ENCODE results near the gene SLFN12L. TPM values are rescaled to one million over a fixed set of nuclear protein-coding genes. Genes with fewer than 3 reads are reported as not detected.
"Not testable (repeated sequence)": the region's sequence is repeated elsewhere in the genome, so short reads cannot be mapped to it uniquely, and the experiment has no call there.

Gene SLFN12L
- total RNA-seq, 1 experiment from 2014 or later, result 0.31 TPM

DNA sequence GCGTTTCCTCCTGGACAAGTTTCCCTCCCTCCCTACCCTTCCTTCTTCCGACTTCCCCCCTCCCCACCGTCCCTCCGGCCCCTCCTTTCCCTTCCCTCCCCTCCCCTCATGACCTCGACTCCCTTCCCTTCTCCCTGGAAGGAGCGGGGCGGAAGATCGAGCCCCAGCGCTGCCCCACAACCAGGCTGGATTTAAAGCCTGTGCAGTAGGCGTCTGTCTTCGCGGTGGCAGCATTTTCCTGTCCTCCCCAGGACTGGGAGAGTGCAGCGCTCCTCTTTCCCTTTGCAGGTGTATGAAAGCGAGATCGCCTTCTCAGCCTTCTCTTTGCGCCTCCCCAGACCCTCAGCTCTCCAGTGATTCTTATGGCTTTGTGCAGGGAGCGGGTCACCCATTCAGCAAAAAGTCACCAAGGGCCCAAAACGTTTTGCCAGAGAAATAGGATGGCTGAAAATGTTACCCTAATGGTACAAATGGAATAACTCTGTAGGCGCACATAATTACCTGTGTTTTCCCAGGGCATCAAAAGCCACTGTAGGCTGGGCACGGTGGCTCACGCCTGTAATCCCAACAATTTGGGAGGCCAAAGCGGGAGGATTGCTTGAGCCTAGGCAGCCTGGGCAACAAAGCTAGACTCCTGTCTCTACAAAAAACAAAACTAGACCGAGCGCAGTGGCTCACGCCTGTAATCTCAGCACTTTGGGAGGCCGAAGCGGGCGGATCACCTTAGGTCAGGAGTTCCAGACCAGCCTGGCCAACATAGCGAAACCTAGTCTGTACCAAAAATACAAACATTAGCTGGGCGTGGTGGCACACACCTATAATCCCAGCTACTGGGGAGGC lies 40.8 kb downstream of the SLFN12L start:
- DNase-seq (ENCODE audit: low spot score), result no peak

DNA sequence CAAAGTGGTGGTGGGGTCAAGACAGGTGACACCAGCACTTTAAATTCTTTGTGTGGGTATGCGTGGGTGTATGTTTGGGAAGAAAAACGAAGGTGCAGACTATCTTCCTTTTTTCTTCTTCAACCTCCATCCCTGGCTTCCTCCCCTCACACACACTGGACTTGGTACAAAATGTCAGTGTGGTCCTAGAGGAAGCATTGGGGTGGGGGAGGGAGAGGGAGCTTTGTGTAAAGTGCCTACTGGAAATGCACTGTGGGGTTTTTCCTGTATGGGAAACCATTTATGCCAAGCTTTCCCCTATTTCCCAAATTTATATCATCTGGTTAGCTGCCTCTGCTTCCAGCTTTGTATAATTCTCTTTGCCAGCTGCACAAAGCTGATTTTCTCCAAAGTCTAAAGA lies 44.4 kb downstream of the SLFN12L start:
- no peak for DNase-seq (ENCODE audit: low spot score)

DNA sequence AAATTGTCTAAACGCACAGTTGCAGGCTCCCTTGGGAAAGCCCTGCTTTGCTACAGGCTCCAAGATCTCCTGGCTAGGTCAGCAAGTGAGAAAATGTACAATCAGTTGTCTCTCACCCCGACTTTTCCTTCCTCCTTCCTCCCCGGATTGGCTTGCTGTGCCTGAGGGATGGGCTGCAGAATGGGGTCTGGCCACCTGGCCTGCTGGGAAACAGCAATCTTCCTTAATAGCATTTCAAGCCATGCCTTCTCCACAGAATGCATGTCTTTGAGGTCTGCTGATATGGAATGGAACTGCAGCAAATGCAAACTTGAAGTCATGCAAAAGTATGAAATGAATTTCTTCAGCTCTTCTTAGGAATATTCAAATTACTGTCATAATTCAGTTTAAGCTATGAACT lies 46.1 kb downstream of the SLFN12L start:
- DNase-seq (ENCODE audit: low spot score), result no peak

DNA sequence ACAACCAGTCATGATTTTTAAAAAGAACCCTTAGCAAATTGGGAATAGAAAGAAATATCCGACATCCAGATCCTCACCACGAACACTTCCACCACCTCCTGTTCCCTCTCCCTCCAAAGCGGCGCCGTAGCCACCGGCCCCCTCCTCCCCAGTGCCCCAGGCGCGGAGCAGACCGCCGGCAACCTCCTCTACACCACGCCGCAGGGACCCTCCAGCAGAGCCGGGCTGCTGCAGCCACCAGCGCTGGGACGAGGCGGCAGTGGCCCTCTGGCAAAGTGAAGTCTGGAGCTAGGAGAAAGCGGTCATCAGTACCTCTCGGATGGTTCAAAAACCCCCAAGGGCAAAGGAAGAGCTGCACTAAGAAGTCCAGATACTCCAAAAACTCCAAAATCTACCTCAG lies 47.5 kb downstream of the SLFN12L start:
- DNase-seq (ENCODE audit: low spot score), result no peak

DNA sequence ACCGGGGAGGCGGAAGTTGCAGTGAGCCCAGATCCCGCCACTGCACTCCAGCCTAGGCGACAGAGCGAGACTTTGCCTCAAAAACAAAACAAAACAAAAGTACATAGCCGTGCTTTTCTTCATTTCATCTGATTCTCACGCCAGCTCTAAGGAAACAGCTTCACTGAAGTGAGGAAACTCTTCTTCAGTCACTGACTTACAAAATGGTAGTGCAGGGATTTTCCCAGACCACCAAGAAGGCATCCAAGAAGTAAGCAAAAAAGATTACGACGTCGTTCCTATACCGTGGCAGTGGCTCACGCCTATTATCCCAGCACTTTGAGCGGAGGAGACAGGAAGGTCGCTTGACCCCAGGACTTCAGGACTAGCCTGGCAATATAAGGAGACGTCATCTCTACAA lies 48.5 kb downstream of the SLFN12L start:
- no peak for DNase-seq (ENCODE audit: low spot score)

DNA sequence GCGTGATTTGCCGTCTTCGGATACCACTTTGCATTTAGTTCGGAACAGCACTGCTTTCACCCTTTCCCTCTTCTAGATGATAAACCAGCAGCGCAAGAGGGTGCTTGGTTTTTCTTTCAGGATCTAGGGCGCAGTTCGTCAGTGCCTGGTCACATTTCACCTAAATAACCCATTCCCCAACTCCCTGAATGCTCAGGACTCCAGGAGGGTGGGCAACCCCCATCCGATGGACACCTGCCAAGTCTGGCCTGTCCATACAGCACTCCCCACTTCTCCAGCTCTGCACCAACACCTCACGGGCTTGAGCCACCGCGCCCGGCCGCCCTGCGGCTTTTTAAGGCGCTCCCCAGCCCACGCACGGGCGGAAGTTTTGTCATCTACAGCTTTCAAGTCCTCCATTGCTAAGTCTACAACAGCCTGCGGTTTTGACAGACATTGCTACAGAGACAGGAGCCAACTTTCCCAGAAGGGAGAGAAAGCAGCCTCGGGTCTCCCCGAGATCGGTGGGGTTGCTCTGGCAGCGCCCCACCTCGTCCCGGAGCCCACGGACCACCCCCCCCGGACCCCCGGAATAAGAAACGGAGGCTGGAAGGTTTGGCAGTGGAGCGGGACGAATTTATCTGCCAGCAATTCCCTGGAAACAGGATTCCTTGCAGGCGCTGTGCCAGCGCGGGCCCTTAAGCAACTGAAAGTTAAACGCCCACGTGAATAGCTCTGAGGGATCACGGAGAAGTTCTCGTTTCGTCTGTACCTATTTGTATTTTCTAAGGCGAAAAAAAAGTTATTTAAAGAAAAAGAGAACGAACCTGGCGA lies 50.4 kb downstream of the SLFN12L start:
- peak; percentile 66 for DNase-seq (ENCODE audit: low spot score)

DNA sequence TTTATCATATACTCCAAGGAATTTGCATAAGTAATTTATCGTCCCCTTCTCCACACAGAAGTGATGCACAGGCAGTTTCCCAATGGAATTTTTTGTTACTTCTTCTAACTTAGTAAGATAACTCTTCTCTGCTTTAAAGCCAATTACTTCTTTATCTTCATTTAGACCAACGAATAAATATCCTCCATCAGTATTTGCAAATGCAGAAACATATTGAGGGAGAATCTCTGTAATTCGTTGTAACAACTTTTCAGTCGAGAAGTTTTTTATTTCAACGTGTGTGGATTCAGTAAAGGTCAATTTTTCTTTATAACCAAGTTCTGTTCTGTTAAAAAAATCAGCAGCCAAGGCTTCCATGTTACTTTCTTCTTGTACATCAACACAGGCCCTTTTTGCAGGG lies 58.2 kb downstream of the SLFN12L start:
- no peak for DNase-seq (ENCODE audit: low spot score)

DNA sequence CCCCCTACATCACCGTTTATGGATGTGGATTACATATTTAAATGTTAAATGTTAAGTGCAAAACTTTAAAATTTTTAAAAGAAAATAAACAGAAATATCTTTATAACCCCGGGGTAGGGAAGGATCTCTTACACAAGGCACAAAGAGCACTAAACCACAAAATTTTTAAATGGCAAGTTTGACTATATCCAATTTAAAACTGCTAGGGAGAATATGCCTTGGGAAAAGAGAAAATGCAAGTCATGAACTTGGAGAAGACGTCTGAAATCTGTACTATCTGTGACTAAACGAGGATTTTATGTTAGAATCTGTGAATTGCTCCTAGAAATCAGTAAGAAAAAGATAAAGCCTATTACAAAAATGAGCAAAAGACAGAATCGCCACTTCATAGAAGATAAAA lies 60.2 kb downstream of the SLFN12L start:
- DNase-seq (ENCODE audit: low spot score), result no peak

DNA sequence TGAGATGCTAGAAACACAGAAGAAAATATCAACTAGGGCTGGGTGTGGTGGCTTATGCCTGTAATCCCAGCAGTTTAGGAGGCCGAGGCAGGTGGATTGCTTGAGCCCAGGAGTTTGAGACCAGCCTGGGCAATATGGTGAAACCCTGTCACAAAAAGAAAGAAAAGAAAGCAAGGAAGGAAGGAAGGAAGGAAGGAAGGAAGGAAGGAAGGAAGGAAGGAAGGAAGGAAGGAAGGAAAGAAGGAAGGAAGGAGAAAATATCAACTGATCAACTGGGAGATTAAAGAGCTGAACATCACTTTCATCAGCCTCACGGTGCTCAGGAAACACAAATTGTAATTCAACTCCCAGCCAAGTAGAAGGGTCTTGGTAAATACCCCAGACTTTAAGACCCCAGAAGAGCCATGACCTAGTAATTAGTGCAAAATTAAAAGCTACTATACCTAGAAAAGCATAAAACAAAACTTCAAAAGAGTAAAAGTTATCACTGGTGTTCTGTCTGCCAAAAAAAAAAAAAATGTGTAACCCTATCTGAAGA lies 61.1 kb downstream of the SLFN12L start:
- DNase-seq (ENCODE audit: low spot score), result no peak

DNA sequence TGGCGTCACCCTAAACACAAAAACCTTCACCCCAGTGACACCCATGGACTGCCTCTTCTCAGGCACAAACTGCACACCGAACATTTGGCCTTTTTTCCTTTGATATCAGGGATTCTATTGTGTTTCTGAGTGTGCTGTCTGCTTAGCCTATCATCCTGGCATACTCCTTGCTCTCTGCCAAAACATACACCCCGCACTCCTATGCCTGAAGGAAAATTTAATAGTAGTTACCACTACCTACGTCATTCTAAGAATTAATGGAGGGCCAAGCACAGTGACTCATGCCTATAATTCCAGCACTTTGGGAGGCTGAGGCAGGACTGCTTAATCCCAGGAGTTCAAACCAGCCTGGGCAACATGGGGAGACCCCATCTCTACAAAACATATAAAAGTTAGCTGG lies 69.0 kb downstream of the SLFN12L start:
- no peak for DNase-seq (ENCODE audit: low spot score)

DNA sequence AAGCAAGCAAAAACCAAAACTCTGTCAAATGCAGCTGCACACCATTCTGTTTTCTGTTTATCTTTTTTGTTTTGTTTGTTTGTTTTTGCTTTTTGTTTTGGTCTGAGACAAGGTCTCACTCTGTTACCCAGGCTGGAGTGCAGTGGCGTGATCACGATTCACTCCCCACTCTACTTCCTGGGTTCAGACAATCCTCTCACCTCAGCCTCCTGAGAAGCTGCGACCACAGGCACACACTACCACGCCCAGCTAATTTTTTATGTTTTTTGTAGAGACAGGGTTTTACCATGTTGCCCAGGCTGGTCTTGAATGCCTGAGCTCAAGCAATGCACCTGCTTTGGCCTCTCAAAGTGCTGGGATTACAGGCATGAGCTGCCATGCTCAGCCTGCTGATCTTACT lies 69.7 kb downstream of the SLFN12L start:
- no peak for DNase-seq (ENCODE audit: low spot score)

DNA sequence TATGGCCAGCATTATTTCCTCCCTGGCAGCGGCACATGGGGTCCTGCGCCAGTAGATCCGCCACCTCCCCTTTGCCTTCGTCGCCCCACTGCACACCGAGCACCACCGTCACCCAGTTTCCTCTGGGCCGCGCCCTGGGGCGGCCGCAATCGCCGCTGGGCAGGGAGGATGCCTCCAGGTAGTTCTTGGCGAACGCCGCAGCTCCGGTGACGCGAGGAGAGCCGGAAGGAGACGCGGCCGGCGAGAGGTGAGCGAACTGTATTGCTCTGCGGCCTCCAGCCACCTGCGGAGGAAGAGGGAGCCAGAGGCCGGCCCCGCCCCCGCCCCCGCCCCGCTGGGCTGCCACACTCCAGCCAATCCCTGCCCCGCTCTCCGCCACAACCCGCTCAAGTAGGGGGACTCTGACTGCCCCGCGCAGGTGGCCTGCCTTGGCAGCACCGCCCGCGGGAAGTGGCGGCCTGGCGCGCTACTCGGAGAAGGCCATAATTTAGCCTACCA lies 77.1 kb downstream of the SLFN12L start:
- no peak for DNase-seq (ENCODE audit: low spot score)

DNA sequence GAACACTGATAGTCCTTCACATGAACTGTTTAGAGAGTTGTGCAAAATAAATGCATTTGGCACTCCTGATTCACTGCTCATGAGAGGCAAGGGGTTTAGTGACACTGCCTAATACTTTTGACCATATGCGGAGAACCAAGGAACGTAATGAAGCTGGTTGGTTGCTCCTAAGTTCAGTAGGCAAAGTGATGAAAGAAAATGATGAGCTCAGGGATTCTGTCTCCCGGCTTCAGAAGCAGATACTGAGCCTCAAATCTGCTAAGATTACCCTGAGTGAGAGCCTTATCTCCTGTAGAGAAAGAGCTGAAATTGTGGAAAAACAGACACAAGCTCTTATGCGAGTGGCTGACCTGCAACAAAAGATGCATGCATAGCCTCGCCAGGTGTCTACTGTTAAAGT lies 83.4 kb downstream of the SLFN12L start:
- not testable (repeated sequence) for DNase-seq (ENCODE audit: low spot score)

DNA sequence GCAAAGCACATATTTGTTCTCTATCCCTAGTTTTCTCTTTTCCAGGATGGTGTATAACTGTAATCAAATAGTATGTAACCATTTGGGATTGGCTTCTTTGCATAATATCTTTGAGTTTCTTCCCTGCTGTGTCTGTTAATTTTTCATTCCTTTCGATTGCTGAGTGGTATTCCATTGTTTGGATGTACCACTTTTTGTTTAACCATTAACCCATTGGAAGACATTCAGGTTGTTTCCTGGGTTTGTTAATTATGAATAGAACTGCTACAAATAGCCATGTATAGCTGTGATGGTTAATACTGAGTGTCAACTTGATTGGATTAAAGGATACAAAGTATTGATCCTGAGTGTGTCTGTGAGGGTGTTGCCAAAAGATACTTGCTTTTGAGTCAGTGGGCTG lies 84.3 kb downstream of the SLFN12L start:
- no peak for DNase-seq (ENCODE audit: low spot score)

DNA sequence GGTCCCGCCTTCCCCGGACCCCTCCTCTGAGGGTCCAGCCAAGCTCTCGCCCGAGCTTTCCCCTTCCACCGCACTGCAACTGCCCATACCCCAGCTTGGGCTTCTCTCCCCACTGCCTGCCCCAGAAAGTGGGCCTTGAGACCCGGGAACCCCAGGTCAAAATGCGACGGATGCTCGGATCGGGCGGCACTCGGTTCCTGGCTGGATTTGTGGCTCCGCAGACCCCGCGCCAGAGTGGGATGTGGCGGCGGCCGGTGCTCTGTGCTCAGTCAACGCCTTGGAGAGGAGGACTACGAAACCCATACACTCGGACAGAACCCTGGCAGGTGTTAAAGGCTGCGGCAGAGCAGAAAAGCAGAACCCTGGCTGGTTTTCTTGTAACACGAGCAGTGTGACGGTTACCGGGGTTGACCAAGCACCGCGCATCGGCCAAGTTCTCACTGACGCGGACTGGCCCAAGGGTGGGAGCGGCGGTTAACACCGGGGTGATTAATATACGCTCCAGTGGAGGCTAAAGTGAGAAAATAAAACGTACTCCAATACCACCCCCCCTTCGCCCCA lies 88.0 kb downstream of the SLFN12L start:
- DNase-seq (ENCODE audit: low spot score), result no peak

DNA sequence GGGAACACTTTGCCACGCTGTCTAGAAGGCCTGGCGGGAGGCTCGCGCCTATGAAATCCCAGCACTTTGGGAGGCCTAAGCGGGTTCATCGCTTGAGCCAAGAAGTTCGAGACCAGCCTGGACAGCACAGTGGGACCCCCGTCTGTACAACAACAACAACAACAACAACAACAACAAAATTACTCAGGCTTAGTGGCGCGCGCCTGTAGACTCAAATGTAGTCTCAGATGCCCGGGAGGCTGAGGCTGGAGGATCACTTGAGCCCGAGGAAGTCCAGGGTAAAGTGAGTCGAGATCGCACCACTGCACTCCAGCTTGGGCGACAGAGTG lies 88.6 kb downstream of the SLFN12L start:
- no peak for DNase-seq (ENCODE audit: low spot score)

DNA sequence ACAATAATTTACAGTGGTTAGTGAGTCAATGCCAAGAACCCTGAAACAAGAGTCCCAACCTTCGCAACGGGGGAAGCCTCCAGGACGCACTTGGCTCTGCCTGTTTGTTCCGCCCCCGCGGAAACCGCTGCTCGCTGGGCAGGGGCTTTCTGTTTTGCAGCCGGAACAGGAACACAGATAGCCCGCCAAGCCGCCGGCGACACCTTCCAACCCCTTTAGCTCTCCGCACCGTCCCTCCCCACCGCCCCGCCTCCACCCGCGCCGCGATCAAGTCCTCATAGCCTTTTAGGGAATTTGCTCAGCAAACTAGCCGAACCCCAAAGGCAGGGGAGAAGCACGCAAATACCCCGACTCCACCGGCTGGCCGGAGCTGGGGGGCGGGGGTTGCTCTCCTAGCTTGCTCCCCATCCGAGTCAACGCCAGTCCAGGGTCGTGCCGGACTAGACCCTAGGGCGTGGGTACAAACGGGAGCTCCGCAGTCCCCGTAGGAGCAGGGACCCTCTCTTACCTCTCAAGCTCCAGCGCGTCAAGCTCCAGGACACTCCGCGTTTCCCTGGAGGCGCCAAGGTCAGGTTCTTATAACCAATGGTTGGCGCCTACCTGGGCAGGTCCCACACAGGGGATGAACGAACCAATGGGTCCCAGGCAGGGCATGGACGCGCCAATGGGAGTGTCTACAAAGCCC lies 89.1 kb downstream of the SLFN12L start, which contains the start of gene SLFN13:
TSS of gene SLFN13 (minus strand) at position 553 of the 685 bp plus-strand sequence. CDS start 3,086 bp downstream, outside the sequence.
- DNase-seq (ENCODE audit: low spot score), result peak; percentile 49

DNA sequence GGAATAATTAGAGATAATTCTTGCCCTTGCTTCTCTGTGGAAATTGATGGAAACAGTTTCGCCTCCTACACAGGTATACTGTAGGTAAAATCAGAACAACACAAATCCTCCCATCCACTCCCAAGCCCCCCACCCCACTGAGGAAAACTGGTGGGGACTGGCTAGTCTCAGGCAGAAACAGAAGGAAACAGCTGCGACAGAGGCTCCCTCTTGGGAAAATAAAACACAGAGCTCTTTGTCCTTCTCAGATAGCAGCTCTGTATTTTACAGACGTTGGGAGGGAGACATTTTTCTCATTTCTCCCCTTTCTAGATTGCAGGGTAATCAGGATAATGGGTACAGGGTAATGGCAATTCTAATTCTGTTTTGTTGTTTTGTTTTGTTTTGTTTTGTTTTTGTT lies 90.0 kb downstream of the SLFN12L start:
- DNase-seq (ENCODE audit: low spot score), result no peak

DNA sequence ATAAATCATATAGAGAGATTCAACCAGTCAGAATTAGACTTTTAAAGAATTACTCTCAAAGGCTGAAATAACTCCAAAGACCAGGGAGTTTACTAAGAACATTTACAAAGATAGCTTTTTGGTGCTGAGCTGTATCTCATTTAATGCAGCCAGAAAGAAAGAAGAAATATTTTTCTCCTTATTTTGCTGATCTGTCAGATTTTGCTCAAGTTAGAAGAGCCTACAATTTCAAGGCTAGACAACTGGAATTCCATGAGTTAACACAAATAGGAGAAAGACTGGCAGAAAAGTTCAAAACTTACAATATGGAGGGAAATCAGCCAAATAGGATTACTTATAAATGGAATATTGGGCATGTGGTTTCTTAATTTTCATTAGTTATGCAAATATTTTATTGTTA lies 99.0 kb downstream of the SLFN12L start:
- no peak for DNase-seq (ENCODE audit: low spot score)

DNA sequence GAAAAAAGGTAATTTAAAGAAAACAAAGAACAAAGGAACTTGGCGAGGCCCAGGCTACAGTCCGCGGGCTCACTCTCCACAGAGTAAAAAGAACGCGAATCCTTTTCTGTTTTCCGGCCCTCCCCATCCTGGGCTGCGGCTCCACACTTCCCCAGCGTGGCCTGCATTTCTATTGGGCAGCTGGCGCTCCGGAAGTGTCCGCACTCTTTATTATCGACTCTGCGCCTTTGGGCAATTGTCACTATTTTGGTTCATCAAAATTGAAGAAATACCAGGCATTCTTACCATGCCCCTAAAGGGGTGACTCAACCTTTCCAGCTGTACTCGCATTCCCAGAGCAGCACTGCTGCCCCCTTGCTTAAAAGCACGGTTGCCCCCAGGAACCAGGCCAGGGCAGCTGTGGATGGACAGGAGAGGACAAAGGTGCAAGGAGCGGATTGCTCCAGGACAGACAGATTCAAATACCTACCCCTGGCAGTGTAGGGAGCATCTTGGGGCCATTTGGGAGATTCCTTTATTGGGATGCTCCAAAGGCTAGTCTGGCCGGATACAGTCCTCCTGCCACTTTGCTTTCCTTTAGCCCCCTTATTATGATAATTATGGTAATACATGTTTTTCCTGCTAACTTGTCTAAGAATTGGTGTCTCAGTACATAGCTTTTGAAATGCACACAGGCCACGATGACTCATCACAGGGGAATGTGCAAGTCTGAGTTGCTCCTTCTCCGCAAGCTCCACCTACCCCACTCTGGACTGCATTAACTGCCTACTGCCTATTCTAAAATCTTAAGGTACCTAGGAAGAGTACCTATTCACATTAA lies 104.2 kb downstream of the SLFN12L start:
- DNase-seq (ENCODE audit: low spot score), result peak; percentile 99

Data from H4 (cell line).